Muscle of leg (tissue), 11 donors: ENCODE results near the gene VPS50. TPM values are rescaled to one million over a fixed set of nuclear protein-coding genes. Genes with fewer than 3 reads are reported as not detected.
"Not testable (repeated sequence)": the region's sequence is repeated elsewhere in the genome, so short reads cannot be mapped to it uniquely, and the experiment has no call there.

Experiments
- DNase-seq: peaks from one replicate; pipeline ENCODE4 v3.0.0; 2013
- H3K27ac ChIP-seq: one replicate; pipeline ENCODE4 v1.5.1; 2013; ENCODE audit warnings: mild to moderate bottlenecking, low read length, control low read depth
- H3K27me3 ChIP-seq: one replicate; pipeline ENCODE4 v1.6.1; 2013; ENCODE audit warnings: low read length; ENCODE audit not compliant: control insufficient read depth, insufficient read depth
- H3K36me3 ChIP-seq: one replicate; pipeline ENCODE4 v1.6.1; 2013; ENCODE audit warnings: low read length; ENCODE audit not compliant: control insufficient read depth, insufficient read depth
- H3K4me1 ChIP-seq: one replicate; pipeline ENCODE4 v1.6.1; 2013; ENCODE audit warnings: low read length; ENCODE audit not compliant: control insufficient read depth, insufficient read depth
- H3K4me3 ChIP-seq: one replicate; pipeline ENCODE4 v1.5.1; 2013; ENCODE audit warnings: low read length, control low read depth
- H3K9me3 ChIP-seq: replicated peaks from 2 replicates; pipeline ENCODE4 v1.6.1; 2013; ENCODE audit warnings: low read depth, low read length; ENCODE audit not compliant: control insufficient read depth
- WGBS: methylation state at CpG from one replicate; pipeline ENCODE4 v1.1.5; 2013; ENCODE audit warnings: missing lambda C conversion rate; ENCODE audit not compliant: insufficient coverage; 5-methylcytosine and 5-hydroxymethylcytosine counted together
- polyA plus RNA-seq, 8 donors: library from polyadenylated mRNA; unstranded; fragments of 120-200 nt; gene quantifications; one replicate each; pipeline versions ENCODE4 v1.2.1 to v1.2.3, GENCODE V29; 2013; ENCODE audit warnings: inconsistent platforms in 1 of 8, low replicate concordance in 1 of 8; ENCODE audit not compliant: insufficient read length in 8 of 8, insufficient read depth in 1 of 8
- total RNA-seq: library from RNA; stranded (reverse); fragments of 120-200 nt; gene quantifications from one replicate; pipeline ENCODE4 v1.2.4, GENCODE V29; 2013

Gene VPS50
- total and polyA plus RNA-seq, 9 donors, result 12.7 to 25.5 (median 17.1) TPM

DNA sequence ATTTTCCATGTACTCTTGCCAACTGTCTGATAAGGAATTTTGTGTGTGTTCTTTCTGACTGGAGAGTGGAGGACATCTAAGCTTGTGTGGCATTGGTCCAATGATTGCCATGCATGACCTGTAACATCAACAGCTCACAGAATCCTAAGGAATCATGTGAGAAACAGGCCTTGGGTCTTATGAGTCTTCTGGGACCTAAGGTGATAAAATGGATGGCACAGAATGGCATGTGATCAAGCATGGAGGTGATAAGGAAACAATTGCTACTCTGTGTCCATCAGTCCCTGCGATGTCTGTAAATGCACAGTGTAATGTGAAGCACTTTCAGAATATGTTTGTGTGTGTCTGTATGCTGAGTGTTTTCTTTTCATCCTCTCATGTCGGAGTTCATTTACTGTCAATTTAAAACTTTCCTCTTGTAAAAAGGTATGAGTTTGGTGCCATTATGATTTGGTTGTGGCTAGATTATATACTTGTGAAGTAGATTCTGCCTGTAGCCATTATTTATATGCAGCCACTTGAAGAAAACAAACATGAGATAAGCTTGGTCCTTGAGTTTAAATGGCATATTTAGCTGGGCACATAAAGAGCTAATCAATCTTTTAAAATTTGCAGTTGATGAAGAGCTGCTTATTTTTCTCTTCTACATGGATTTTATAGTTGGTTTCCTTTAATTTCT lies 127.5 kb downstream of the VPS50 start:
- DNase-seq, result no peak
- WGBS, result no CpG with 5 or more reads among the region's 2 CpGs
- no peaks in the 10 kb centered on the region for H3K36me3 ChIP-seq
- no peaks in the 10 kb centered on the region for H3K9me3 ChIP-seq
- H3K27ac ChIP-seq, result no peak overlapping the region
- no peaks in the 10 kb centered on the region for H3K4me1 ChIP-seq
- H3K27me3 ChIP-seq, result no peaks in the 10 kb centered on the region
- no peak overlapping the region for H3K4me3 ChIP-seq

DNA sequence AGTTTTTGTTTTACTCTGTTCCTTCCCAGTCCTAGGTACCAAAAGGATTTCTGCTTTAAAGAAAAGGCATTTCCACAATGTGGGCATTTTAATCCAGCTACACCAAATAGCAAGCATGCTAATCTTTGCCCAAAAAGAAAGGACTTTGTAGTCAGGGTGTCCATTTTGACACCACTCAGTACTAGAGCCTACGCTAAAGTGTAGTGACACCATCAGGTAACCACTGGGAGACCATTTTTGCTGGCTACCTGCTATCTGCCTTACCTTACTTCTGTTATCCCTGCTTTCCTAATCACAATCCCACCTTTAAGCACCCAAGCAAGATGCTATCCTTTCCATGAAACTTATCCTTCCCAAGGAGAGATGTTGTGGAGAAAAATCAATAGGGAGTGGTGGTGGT lies 129.7 kb downstream of the VPS50 start:
- Histone ChIP-seq H3K27ac (no peak overlapping the region), H3K9me3 (no peaks in the 10 kb centered on the region), H3K27me3 (no peaks in the 10 kb centered on the region), H3K36me3 (no peaks in the 10 kb centered on the region), H3K4me1 (no peaks in the 10 kb centered on the region), H3K4me3 (no peak overlapping the region)
- no peak for DNase-seq
- WGBS, result 100% methylated on average over 1 of the region's 1 CpG

GRCh38 chr7:93364806-93365205 lies 132.6 kb downstream of the VPS50 start:
- no CpG with 5 or more reads among the region's 1 CpG for WGBS
- no peaks in the 10 kb centered on the region for H3K27me3 ChIP-seq
- H3K27ac ChIP-seq, result no peak overlapping the region
- H3K4me3 ChIP-seq, result no peak overlapping the region
- DNase-seq, result no peak
- no peaks in the 10 kb centered on the region for H3K4me1 ChIP-seq
- H3K9me3 ChIP-seq, result no peaks in the 10 kb centered on the region
- H3K36me3 ChIP-seq, result no peaks in the 10 kb centered on the region

DNA sequence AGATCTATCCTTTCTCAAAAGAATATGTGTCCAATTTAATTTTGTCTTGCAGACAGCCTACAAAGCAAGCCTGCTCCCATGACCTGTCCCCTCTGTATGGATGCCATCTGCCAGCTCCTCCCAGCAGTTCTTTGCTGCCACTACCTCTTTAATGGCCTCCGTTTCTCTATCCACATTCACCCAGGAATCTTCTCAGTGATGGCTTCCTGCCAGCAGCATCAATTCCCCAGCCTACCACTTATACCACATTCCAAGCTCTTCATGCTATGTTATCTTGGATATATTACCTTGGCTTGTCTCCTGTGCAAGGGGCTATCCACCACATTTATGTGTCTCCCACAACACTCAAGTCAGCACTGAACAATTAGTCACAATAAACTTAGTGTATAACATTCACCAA lies 133.2 kb downstream of the VPS50 start:
- no peak for DNase-seq
- WGBS, result 50% methylated on average over 1 of the region's 1 CpG
- H3K27ac ChIP-seq, result no peak overlapping the region

DNA sequence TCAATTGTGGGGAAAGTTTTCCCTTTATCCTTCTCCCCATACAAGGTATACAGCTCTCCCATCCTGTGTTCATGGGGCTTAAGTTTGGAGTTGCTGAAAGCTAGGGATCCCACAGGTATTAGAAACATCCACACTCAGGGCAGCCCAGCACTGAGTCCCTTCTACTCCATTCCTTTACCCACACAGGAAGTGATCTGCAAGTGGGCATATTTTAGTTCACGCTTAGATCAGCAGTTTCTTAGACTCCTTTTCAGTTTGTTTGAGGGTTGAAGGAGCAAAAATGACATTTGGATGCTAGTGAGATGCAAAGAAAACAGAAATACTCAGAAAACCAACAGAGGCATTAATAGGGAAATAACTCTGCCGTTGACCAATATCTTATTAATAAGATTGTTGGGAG lies 134.7 kb downstream of the VPS50 start:
- Histone ChIP-seq H3K4me3 (no peak overlapping the region), H3K4me1 (no peaks in the 10 kb centered on the region), H3K27me3 (no peaks in the 10 kb centered on the region), H3K36me3 (no peaks in the 10 kb centered on the region), H3K9me3 (no peaks in the 10 kb centered on the region), H3K27ac (no peak overlapping the region)
- no peak for DNase-seq
- WGBS, result no CpG with 5 or more reads among the region's 2 CpGs

More for the DNA sequence above, 133.2 kb downstream of the VPS50 start:
- Histone ChIP-seq H3K27me3 (no peaks in the 10 kb centered on the region), H3K4me3 (no peak overlapping the region), H3K9me3 (no peaks in the 10 kb centered on the region), H3K36me3 (no peaks in the 10 kb centered on the region), H3K4me1 (no peaks in the 10 kb centered on the region)

DNA sequence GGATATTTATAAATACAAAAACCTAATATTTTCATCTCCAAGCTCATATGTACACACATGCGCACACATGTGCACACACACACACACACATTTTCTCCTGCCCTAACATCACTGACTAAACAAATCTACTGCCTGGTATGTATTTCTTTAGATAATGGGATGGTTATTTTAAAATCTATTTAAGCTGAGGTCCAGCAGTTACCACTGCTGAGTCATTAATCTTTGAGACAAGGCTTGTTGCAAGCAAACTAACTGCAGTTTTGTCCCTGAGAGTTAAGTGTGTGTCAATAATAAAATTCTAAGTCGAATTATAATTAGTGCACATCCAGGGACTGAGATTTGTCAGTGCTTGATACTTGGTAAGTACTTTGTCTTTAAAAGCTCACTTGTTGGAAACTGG lies 135.1 kb downstream of the VPS50 start:
- DNase-seq, result no peak
- H3K27ac ChIP-seq, result no peak overlapping the region
- no peak overlapping the region for H3K4me3 ChIP-seq
- no CpG with 5 or more reads among the region's 2 CpGs for WGBS
- no peaks in the 10 kb centered on the region for H3K4me1 ChIP-seq
- H3K36me3 ChIP-seq, result no peaks in the 10 kb centered on the region
- no peaks in the 10 kb centered on the region for H3K27me3 ChIP-seq
- no peaks in the 10 kb centered on the region for H3K9me3 ChIP-seq

GRCh38 chr7:93370937-93371336 lies 138.8 kb downstream of the VPS50 start:
- not testable (repeated sequence) for H3K36me3 ChIP-seq, DNase-seq, H3K9me3 ChIP-seq, H3K27me3 ChIP-seq, H3K4me3 ChIP-seq, H3K4me1 ChIP-seq, H3K27ac ChIP-seq
- WGBS, result 100% methylated on average over 1 of the region's 3 CpGs

DNA sequence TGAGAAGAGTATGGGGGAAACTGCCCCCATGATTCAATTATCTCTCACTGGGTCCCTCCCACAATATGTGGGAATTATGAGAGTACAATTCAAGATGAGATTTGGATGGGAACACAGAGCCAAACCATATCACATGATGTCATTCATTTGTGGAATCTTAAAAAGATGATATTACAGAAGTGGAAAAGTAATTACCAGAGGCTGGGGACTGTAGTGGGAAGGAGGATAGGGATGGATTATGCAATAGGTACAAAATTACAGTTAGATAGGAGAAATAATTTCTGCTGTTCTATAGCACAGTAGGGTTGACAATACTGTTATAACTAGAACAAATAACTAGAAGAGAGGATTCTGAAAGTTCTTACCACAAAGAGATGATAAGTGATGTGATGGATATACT lies 141.4 kb downstream of the VPS50 start:
- Histone ChIP-seq H3K4me3 (no peak overlapping the region), H3K27ac (no peak overlapping the region), H3K27me3 (no peaks in the 10 kb centered on the region), H3K9me3 (no peaks in the 10 kb centered on the region), H3K36me3 (no peaks in the 10 kb centered on the region), H3K4me1 (no peaks in the 10 kb centered on the region)
- no peak for DNase-seq

DNA sequence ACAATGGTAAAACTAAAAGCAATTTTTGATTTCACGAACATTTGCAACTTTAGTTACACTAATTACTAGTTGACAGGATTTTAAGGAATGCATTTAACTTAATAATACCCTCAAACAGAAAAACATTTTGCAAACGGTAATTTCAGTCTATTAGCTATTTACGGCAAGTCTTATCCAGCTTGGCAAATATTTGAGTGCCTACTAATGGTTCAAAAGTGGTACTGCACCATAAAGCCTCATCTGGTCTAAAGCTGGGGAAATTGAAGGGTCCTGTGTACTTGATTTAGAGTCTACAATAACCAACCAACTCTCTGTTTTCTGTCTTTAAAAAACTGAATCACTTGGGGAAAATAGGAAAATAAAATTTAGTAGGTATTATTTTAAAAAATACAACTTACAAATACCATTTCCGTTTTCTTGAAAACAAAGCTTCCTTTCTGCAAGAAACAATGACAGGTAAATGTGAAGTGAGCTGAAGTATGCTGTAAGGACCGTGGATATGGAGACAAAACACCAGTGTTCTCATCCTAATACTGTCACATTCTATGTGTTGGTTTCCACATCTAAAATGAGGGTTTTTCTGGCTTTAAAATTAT lies 142.3 kb downstream of the VPS50 start:
- H3K9me3 ChIP-seq, result no peaks in the 10 kb centered on the region
- H3K27ac ChIP-seq, result no peak overlapping the region
- no peak overlapping the region for H3K4me3 ChIP-seq
- no CpG with 5 or more reads among the region's 5 CpGs for WGBS
- DNase-seq, result peak; percentile 13
- no peaks in the 10 kb centered on the region for H3K27me3 ChIP-seq
- no peaks in the 10 kb centered on the region for H3K4me1 ChIP-seq
- no peaks in the 10 kb centered on the region for H3K36me3 ChIP-seq

GRCh38 chr7:93375603-93376002 lies 143.4 kb downstream of the VPS50 start:
- DNase-seq, result no peak
- no peaks in the 10 kb centered on the region for H3K36me3 ChIP-seq
- H3K27me3 ChIP-seq, result no peaks in the 10 kb centered on the region
- H3K27ac ChIP-seq, result no peak overlapping the region
- no peaks in the 10 kb centered on the region for H3K4me1 ChIP-seq
- no peak overlapping the region for H3K4me3 ChIP-seq
- H3K9me3 ChIP-seq, result no peaks in the 10 kb centered on the region
